22Rv1 (cell line): ENCODE results near the gene ACACA.

Source experiments
- ZFX ChIP-seq: fragments of 450-650 bp; IDR thresholded peaks from 2 replicates; pipeline ENCODE4 v1.6.1; 2017; ENCODE audit warnings: antibody characterized with exemption, borderline replicate concordance
- TF ChIP-seq, protein P1 (sequence below): fragments of 450-650 bp; IDR thresholded peaks from 2 replicates; pipeline ENCODE4 v1.5.1; 2017; ENCODE audit warnings: mild to moderate bottlenecking

DNA sequence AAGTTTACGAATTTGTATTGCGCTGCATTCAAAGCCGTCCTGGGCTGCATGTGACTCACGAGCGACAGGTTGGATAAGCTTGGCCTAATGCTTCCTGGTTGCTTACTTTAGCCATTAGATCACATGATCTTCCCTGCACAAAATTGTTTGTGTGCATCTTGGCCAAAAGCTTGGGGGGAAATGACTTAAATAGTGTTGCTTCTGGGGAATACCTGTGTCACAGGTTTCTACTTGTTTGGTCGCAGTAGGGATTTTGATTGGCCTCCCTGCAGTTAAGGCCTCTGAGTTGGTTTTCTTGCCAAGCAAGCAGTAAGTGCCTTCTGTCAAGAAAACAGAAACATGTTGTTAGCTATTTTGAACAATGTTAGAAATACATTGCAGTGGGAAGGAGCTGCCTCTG is 43.5 kb upstream of the ACACA start:
- TF ChIP-seq, protein P1, sequence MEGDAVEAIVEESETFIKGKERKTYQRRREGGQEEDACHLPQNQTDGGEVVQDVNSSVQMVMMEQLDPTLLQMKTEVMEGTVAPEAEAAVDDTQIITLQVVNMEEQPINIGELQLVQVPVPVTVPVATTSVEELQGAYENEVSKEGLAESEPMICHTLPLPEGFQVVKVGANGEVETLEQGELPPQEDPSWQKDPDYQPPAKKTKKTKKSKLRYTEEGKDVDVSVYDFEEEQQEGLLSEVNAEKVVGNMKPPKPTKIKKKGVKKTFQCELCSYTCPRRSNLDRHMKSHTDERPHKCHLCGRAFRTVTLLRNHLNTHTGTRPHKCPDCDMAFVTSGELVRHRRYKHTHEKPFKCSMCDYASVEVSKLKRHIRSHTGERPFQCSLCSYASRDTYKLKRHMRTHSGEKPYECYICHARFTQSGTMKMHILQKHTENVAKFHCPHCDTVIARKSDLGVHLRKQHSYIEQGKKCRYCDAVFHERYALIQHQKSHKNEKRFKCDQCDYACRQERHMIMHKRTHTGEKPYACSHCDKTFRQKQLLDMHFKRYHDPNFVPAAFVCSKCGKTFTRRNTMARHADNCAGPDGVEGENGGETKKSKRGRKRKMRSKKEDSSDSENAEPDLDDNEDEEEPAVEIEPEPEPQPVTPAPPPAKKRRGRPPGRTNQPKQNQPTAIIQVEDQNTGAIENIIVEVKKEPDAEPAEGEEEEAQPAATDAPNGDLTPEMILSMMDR: no peak
- TF ChIP-seq ZFX: no peak
